Lower leg skin (tissue), 3 donors: ENCODE data around the gene DBX2.

ENCODE experiments used
- POLR2A ChIP-seq, 2 donors: fragments of 450-650 bp; IDR thresholded peaks; one replicate each; pipeline ENCODE4 v1.6.1; 2016 to 2017; ENCODE audit warnings: antibody characterized with exemption in 2 of 2, mild to moderate bottlenecking in 1 of 2, moderate library complexity in 1 of 2
- TF ChIP-seq, protein P1 (sequence below), 3 donors: fragments of 450-650 bp; IDR thresholded peaks; one replicate each; pipeline ENCODE4 v1.5.1; 2016; ENCODE audit warnings: antibody characterized with exemption in 3 of 3, mild to moderate bottlenecking in 3 of 3, moderate library complexity in 2 of 3

GRCh38 chr12:45088608-45089007 is 37.7 kb upstream of the DBX2 start:
- TF ChIP-seq, protein P1, sequence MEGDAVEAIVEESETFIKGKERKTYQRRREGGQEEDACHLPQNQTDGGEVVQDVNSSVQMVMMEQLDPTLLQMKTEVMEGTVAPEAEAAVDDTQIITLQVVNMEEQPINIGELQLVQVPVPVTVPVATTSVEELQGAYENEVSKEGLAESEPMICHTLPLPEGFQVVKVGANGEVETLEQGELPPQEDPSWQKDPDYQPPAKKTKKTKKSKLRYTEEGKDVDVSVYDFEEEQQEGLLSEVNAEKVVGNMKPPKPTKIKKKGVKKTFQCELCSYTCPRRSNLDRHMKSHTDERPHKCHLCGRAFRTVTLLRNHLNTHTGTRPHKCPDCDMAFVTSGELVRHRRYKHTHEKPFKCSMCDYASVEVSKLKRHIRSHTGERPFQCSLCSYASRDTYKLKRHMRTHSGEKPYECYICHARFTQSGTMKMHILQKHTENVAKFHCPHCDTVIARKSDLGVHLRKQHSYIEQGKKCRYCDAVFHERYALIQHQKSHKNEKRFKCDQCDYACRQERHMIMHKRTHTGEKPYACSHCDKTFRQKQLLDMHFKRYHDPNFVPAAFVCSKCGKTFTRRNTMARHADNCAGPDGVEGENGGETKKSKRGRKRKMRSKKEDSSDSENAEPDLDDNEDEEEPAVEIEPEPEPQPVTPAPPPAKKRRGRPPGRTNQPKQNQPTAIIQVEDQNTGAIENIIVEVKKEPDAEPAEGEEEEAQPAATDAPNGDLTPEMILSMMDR (IDR thresholded peaks at IDR 0.05), result no peak
- TF ChIP-seq POLR2A (IDR thresholded peaks at IDR 0.05), result no peak
